Naive thymus-derived CD4-positive, alpha-beta T cell (primary cell): ENCODE data around the gene CPO. TPM values are rescaled to one million over a fixed set of nuclear protein-coding genes. Genes with fewer than 3 reads are reported as not detected.

Experiments used
- ATAC-seq: fragments of 150-1000 bp; cut with Tn5 transposase; 2 replicates; pipeline ENCODE4 v1.10.0; 2021; ENCODE audit warnings: mild to moderate bottlenecking, moderate library complexity
- CTCF ChIA-PET: fragments of 350-600 bp; sonication (Branson Sonifier 250); formaldehyde crosslinking; loops from one replicate; lab custom pipeline; 2021; ENCODE audit warnings: antibody characterized with exemption; lab: Charles Lee
- POLR2A ChIA-PET: fragments of 350-600 bp; sonication (Branson Sonifier 250); formaldehyde crosslinking; loops from one replicate; lab custom pipeline; 2021; ENCODE audit warnings: antibody characterized with exemption, inconsistent platforms; lab: Charles Lee
- DNase-seq, 9 donors: peaks; one replicate each; pipeline versions ENCODE4 v3.0.0 to v3.0.0-alpha.2; 2020 to 2022; ENCODE audit warnings: mixed read lengths in 1 of 9
- H3K27ac ChIP-seq: one replicate; pipeline ENCODE4 v1.7.0; 2013; ENCODE audit warnings: mild to moderate bottlenecking, low read depth, low read length, moderate library complexity
- H3K27me3 ChIP-seq, 2 donors: one replicate each; pipeline ENCODE4 v1.7.0; 2013; ENCODE audit warnings: low read length in 2 of 2, mild to moderate bottlenecking in 2 of 2, moderate library complexity in 2 of 2; ENCODE audit not compliant: control insufficient read depth in 2 of 2, insufficient read depth in 2 of 2
- H3K36me3 ChIP-seq, 3 experiments: 1 replicate in 2 of 3; 2 replicates in 1 of 3; pipeline ENCODE4 v1.7.0; 2013; ENCODE audit warnings: low read length in 3 of 3, mild to moderate bottlenecking in 3 of 3, moderate library complexity in 1 of 3; ENCODE audit not compliant: insufficient read depth in 3 of 3, control insufficient read depth in 2 of 3
- H3K4me1 ChIP-seq, 2 donors: one replicate each; pipeline ENCODE4 v1.7.0; 2013; ENCODE audit warnings: low read length in 2 of 2, mild to moderate bottlenecking in 2 of 2, moderate library complexity in 1 of 2; ENCODE audit not compliant: control insufficient read depth in 2 of 2, insufficient read depth in 2 of 2
- H3K4me3 ChIP-seq: 2 replicates; pipeline ENCODE4 v1.7.0; 2013; ENCODE audit warnings: mild to moderate bottlenecking, low read length
- H3K9me3 ChIP-seq, 3 experiments: 1 replicate in 2 of 3; 2 replicates in 1 of 3; pipeline ENCODE4 v1.7.0; 2013; ENCODE audit warnings: low read length in 3 of 3; ENCODE audit not compliant: control insufficient read depth in 2 of 3
- H3K27ac Mint-ChIP-seq, 9 donors: one replicate each; pipeline ENCODE4 v1.8.0; 2020 to 2022; ENCODE audit warnings: mixed read lengths in 9 of 9, mild to moderate bottlenecking in 8 of 9, moderate library complexity in 5 of 9, inconsistent platforms in 2 of 9
- H3K27me3 Mint-ChIP-seq, 5 donors: one replicate each; pipeline ENCODE4 v1.8.0; 2021 to 2022; ENCODE audit warnings: mixed read lengths in 5 of 5, mild to moderate bottlenecking in 1 of 5
- H3K36me3 Mint-ChIP-seq, 5 donors: one replicate each; pipeline ENCODE4 v1.8.0; 2020 to 2022; ENCODE audit warnings: mixed read lengths in 5 of 5, mild to moderate bottlenecking in 3 of 5, inconsistent platforms in 1 of 5
- H3K4me1 Mint-ChIP-seq, 7 donors: one replicate each; pipeline ENCODE4 v1.8.0; 2020 to 2022; ENCODE audit warnings: mixed read lengths in 7 of 7, mild to moderate bottlenecking in 3 of 7, inconsistent platforms in 1 of 7
- H3K4me3 Mint-ChIP-seq, 10 donors: one replicate each; pipeline ENCODE4 v1.8.0; 2020 to 2022; ENCODE audit warnings: mild to moderate bottlenecking in 10 of 10, mixed read lengths in 10 of 10, moderate library complexity in 6 of 10, inconsistent platforms in 2 of 10
- H3K9me3 Mint-ChIP-seq, 11 donors: one replicate each; pipeline ENCODE4 v1.8.0; 2020 to 2022; ENCODE audit warnings: mixed read lengths in 11 of 11, mild to moderate bottlenecking in 4 of 11, inconsistent platforms in 1 of 11, moderate library complexity in 1 of 11
- intact Hi-C, 2 donors: fragments of 100-400 bp; cut with micrococcal nuclease; formaldehyde crosslinking; loops; one replicate each; pipeline ENCODE4 v1.15.1; 2023
- polyA plus RNA-seq, 2 donors: library from polyadenylated mRNA; unstranded; fragments of 300-500 nt; fragmentation: Illumina TruSeq; gene quantifications; one replicate each; pipeline ENCODE4 v1.2.3, GENCODE V29; 2021
- total RNA-seq, 6 experiments: library from RNA in 5 of 6; stranded (reverse) in 5 of 6; gene quantifications; 1 replicate in 5 of 6; 2 replicates in 1 of 6; pipeline ENCODE4 v1.2.3 and lab custom pipeline; 2021 to 2026

Gene CPO
- total and polyA plus RNA-seq, 7 experiments from 2014 or later = 0.30 to 0.51 (median 0.32) TPM; not detected in 4

- Mint-ChIP-seq H3K27ac (peak overlapping the region in 1 of 9 donors; percentile 7), H3K9me3 (peaks cover 0 to 2% (median 0%) of the 10 kb centered on the region in 11 donors)
- no peak for ATAC-seq
These were observed 51.8 kb downstream of the CPO start for GRCh38 chr2:206991070-206991469.

GRCh38 chr2:206993396-206993911, 54.1 kb downstream of the CPO start:
- DNase-seq = no peak
- intact Hi-C loops = no loop called here
- CTCF ChIA-PET = no interaction called here

More at GRCh38 chr2:206991070-206991469, 51.8 kb downstream of the CPO start:
- H3K9me3 ChIP-seq = no peaks in the 10 kb centered on the region
- H3K4me1 Mint-ChIP-seq = peaks cover 6 to 36% (median 24%) of the 10 kb centered on the region in 7 donors
- no peaks in the 10 kb centered on the region for H3K36me3 Mint-ChIP-seq
- DNase-seq = no peak
- peaks cover 0 to 5% of the 10 kb centered on the region in 2 donors for H3K4me1 ChIP-seq
- H3K4me3 Mint-ChIP-seq = no peak overlapping the region
- intact Hi-C loops = no loop called here
- H3K27ac ChIP-seq = no peak overlapping the region
- ChIA-PET POLR2A (no interaction called here), CTCF (interaction anchor here (1.2 kb wide), 1 partner anchor 482 kb away, joined by 4 read pairs; no protein-coding TSS in a partner anchor)
- no peak overlapping the region for H3K4me3 ChIP-seq
- H3K36me3 ChIP-seq = no peaks in the 10 kb centered on the region
- H3K27me3 Mint-ChIP-seq = peaks cover 0 to 3% (median 0%) of the 10 kb centered on the region in 5 donors
- no peaks in the 10 kb centered on the region for H3K27me3 ChIP-seq

DNA sequence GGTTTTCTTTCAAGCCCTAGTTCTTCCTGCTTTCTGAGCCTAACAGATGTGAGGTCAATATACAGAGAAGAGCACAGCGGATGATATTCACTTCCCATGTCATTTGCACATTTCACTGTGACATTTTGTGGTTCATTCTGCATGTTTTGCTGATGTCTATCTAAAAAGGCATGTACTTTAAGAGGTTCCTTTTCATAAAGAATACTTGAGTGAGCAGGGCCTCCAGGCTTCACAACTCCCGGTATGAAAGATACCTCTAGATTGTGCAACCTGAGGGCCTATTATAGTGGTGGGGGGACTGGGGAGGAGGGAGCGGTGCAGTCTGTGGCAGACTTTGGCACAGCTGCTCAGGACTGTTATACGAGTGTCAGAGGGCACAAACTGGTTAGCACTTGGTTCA, 54.6 kb downstream of the CPO start:
- H3K27ac Mint-ChIP-seq = peak overlapping the region in 7 of 9 donors; percentile 14 to 83 (median 55)
- peak; percentile 31 for ATAC-seq

More at GRCh38 chr2:206993396-206993911, 54.1 kb downstream of the CPO start:
- no peaks in the 10 kb centered on the region for H3K36me3 ChIP-seq
- H3K4me3 Mint-ChIP-seq = peak overlapping the region in 1 of 10 donors; percentile 23
- H3K27me3 Mint-ChIP-seq = peaks cover 8 to 19% (median 14%) of the 10 kb centered on the region in 5 donors
- POLR2A ChIA-PET = no interaction called here
- no peaks in the 10 kb centered on the region for H3K27me3 ChIP-seq
- peaks cover 0 to 5% of the 10 kb centered on the region in 2 donors for H3K4me1 ChIP-seq
- ATAC-seq = no peak
- H3K4me3 ChIP-seq = no peak overlapping the region
- H3K9me3 ChIP-seq = no peaks in the 10 kb centered on the region
- H3K27ac ChIP-seq = no peak overlapping the region
- peaks cover 0 to 11% (median 5%) of the 10 kb centered on the region in 5 donors for H3K36me3 Mint-ChIP-seq
- H3K27ac Mint-ChIP-seq = peak overlapping the region in 4 of 9 donors; percentile 55 to 83 (median 68)
- peaks cover 6 to 36% (median 24%) of the 10 kb centered on the region in 7 donors for H3K4me1 Mint-ChIP-seq
- peaks cover 0 to 20% (median 10%) of the 10 kb centered on the region in 11 donors for H3K9me3 Mint-ChIP-seq

GRCh38 chr2:206996556-206997065, 57.3 kb downstream of the CPO start:
- Histone ChIP-seq H3K9me3 (no peaks in the 10 kb centered on the region), H3K27ac (no peak overlapping the region), H3K4me3 (no peak overlapping the region), H3K27me3 (peaks cover 0 to 3% of the 10 kb centered on the region in 2 donors), H3K36me3 (no peaks in the 10 kb centered on the region), H3K4me1 (no peaks in the 10 kb centered on the region)
- ChIA-PET CTCF (no interaction called here), POLR2A (no interaction called here)
- Mint-ChIP-seq H3K9me3 (peaks cover 0 to 32% (median 16%) of the 10 kb centered on the region in 11 donors), H3K36me3 (peaks cover 0 to 18% (median 7%) of the 10 kb centered on the region in 5 donors), H3K4me1 (peaks cover 0 to 14% (median 9%) of the 10 kb centered on the region in 7 donors), H3K27me3 (peaks cover 10 to 29% (median 14%) of the 10 kb centered on the region in 5 donors), H3K27ac (no peak overlapping the region), H3K4me3 (no peak overlapping the region)
- no peak for DNase-seq
- intact Hi-C loops = no loop called here
- no peak for ATAC-seq

More for the DNA sequence above, 54.6 kb downstream of the CPO start:
- Mint-ChIP-seq H3K36me3 (peaks cover 0 to 11% (median 5%) of the 10 kb centered on the region in 5 donors), H3K4me1 (peaks cover 5 to 34% (median 22%) of the 10 kb centered on the region in 7 donors), H3K27me3 (peaks cover 8 to 19% (median 14%) of the 10 kb centered on the region in 5 donors), H3K9me3 (peaks cover 0 to 20% (median 10%) of the 10 kb centered on the region in 11 donors), H3K4me3 (peak overlapping the region in 2 of 10 donors; percentile 10 to 23)
- H3K4me1 ChIP-seq = peaks cover 0 to 5% of the 10 kb centered on the region in 2 donors
- no peaks in the 10 kb centered on the region for H3K36me3 ChIP-seq
- H3K9me3 ChIP-seq = no peaks in the 10 kb centered on the region
- ChIA-PET POLR2A (no interaction called here), CTCF (no interaction called here)
- intact Hi-C loops = no loop called here
- no peaks in the 10 kb centered on the region for H3K27me3 ChIP-seq
- H3K27ac ChIP-seq = no peak overlapping the region
- no peak for DNase-seq
- no peak overlapping the region for H3K4me3 ChIP-seq

DNA sequence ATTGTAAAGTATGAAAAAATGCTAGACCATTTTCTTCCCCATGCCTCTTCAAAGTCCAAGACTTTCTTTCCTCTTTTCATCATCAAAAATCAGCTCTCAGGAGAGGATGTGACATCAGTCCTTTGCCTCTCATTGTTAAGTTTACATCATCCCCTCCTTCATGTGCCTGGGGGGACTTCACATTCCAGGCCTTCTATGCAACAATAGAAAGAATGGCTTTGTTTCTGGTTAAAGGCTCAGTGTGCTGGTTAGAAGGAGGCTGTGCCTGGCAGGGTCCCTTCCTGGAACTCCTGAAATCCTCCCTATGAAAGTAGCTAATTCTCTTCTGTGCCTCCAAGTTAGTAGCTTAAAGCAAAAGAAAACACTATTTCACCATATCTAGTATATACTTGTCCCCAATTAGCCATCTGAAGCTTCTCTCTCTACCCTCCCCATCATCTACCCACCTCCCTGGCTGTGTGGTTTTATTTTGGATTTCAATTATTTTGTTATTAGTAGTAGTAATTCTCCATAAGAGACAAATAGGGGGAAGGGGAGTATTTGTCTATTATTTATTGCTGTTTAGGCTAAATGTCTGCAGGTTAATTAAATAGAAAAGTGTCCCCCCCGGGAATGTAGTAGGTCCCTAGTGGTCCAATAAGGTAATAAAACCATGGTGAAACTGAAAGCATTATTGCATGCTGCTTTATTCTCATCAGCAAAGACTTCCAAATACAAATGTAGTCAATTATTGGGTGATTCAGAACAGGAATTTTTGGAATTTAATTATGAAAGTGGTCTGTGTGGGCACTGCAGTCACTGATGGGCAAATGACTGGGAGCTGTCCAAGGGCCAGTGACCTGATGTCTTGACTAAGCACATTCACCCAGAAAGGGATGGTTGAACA, 69.0 kb downstream of the CPO start:
- H3K9me3 Mint-ChIP-seq = peaks cover 0 to 4% (median 0%) of the 10 kb centered on the region in 11 donors
- peaks cover 0 to 7% (median under 1%) of the 10 kb centered on the region in 5 donors for H3K27me3 Mint-ChIP-seq
- H3K4me3 Mint-ChIP-seq = no peak overlapping the region
- H3K27ac Mint-ChIP-seq = no peak overlapping the region
- Histone ChIP-seq H3K27me3 (no peaks in the 10 kb centered on the region), H3K36me3 (no peaks in the 10 kb centered on the region), H3K4me3 (no peak overlapping the region), H3K4me1 (no peaks in the 10 kb centered on the region), H3K9me3 (no peaks in the 10 kb centered on the region), H3K27ac (no peak overlapping the region)
- ATAC-seq = no peak
- ChIA-PET CTCF (no interaction called here), POLR2A (no interaction called here)
- no peaks in the 10 kb centered on the region for H3K36me3 Mint-ChIP-seq
- DNase-seq = no peak
- H3K4me1 Mint-ChIP-seq = peaks cover 0 to 6% (median 0%) of the 10 kb centered on the region in 7 donors
- intact Hi-C loops = no loop called here

- Mint-ChIP-seq H3K4me1 (peaks cover 0 to 6% (median 0%) of the 10 kb centered on the region in 7 donors), H3K27me3 (peaks cover 0 to 18% (median 11%) of the 10 kb centered on the region in 5 donors), H3K9me3 (peaks cover 0 to 2% (median 0%) of the 10 kb centered on the region in 11 donors), H3K4me3 (no peak overlapping the region), H3K36me3 (no peaks in the 10 kb centered on the region), H3K27ac (no peak overlapping the region)
- ChIA-PET POLR2A (no interaction called here), CTCF (no interaction called here)
- ATAC-seq = no peak
- Histone ChIP-seq H3K36me3 (no peaks in the 10 kb centered on the region), H3K27me3 (no peaks in the 10 kb centered on the region), H3K9me3 (no peaks in the 10 kb centered on the region), H3K4me3 (no peak overlapping the region), H3K27ac (no peak overlapping the region), H3K4me1 (no peaks in the 10 kb centered on the region)
- no peak for DNase-seq
- intact Hi-C loops = no loop called here
These were observed 73.1 kb downstream of the CPO start for GRCh38 chr2:207012461-207012860.
